Mesothelial cell of epicardium (in vitro differentiated cells): Measurements from ENCODE around the gene PRKN. TPM values are rescaled to one million over a fixed set of nuclear protein-coding genes. Genes with fewer than 3 reads are reported as not detected.

Experiments used
- DNase-seq, 2 experiments: peaks; one replicate each; pipeline ENCODE4 v3.0.0; 2021; ENCODE audit warnings: low spot score in 2 of 2; ENCODE audit not compliant: unreplicated experiment in 2 of 2
- H3K27ac Mint-ChIP-seq: 2 replicates; pipeline ENCODE4 v1.8.0; 2021; ENCODE audit warnings: mixed read lengths
- H3K27me3 Mint-ChIP-seq: 2 replicates; pipeline ENCODE4 v1.8.0; 2021; ENCODE audit warnings: low read depth, mixed read lengths
- H3K36me3 Mint-ChIP-seq: 2 replicates; pipeline ENCODE4 v1.8.0; 2021; ENCODE audit warnings: mixed read lengths
- H3K4me1 Mint-ChIP-seq: 2 replicates; pipeline ENCODE4 v1.8.0; 2021; ENCODE audit warnings: mixed read lengths
- H3K4me3 Mint-ChIP-seq: 2 replicates; pipeline ENCODE4 v1.8.0; 2021; ENCODE audit warnings: mild to moderate bottlenecking, moderate library complexity, mixed read lengths
- H3K9me3 Mint-ChIP-seq: 2 replicates; pipeline ENCODE4 v1.8.0; 2021; ENCODE audit warnings: mixed read lengths
- CTCF ChIP-seq: fragments of 200-600 bp; sonication (generic); IDR thresholded peaks from one replicate; pipeline ENCODE4 v1.5.0; 2021; ENCODE audit warnings: antibody characterized with exemption; ENCODE audit not compliant: unreplicated experiment
- total RNA-seq: library from RNA; stranded (reverse); gene quantifications from 3 replicates; pipeline ENCODE4 v1.2.1, GENCODE V29; 2021

Gene PRKN
- total RNA-seq, 1 donor from 2014 or later: 7.6 TPM

DNA sequence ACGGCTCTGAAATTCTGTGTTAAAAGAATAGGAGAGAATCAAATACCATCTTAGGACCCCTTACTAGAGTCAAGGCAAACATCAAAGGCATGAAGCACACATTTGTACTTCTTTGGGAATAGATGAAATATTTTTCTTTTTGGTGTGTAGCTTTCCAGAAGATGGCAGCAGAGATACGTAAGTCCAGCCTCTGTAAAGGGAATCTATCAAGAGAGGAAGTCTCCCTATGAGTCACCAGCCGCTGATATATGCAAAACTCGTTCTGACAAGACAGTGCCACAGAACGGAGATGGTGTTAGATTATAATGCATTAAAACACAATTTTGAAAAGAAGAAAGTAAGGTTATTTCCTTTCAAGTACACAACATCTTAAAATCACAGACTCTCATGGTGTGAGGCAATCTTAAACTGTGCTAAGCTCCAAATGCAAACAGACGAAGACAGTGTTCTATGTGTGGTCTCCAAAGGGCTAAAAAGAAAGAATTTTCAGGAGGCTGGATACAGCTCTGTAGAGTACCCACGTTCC lies 1333.7 kb downstream of the PRKN start:
- H3K27ac Mint-ChIP-seq: no peak overlapping the region
- DNase-seq: no peak

DNA sequence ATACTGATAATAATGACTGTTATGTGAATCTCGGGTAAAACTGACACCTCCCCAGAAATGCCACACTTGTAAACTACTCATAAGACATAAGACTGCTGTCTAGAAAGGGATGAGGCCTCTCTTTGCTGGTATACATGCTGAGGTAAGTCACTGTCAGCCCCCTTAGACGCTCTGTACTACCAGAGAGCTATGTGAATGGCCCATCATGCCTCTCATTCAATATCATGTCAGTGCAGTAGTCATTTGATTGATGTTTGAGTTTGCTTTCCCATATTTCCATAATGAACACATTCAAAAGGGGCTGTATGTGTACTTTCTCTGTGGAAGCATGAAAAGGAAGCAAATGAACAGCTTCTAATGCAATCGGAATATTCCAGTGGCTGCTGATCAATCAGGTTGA lies 1334.3 kb downstream of the PRKN start:
- no peaks in the 10 kb centered on the region for H3K4me1 Mint-ChIP-seq
- no peak for TF ChIP-seq CTCF
- DNase-seq: no peak
- peaks cover 4% of the 10 kb centered on the region for H3K27me3 Mint-ChIP-seq
- H3K27ac Mint-ChIP-seq: no peak overlapping the region
- peaks cover 3% of the 10 kb centered on the region for H3K9me3 Mint-ChIP-seq
- no peaks in the 10 kb centered on the region for H3K36me3 Mint-ChIP-seq
- no peak overlapping the region for H3K4me3 Mint-ChIP-seq

More for the DNA sequence above, 1333.7 kb downstream of the PRKN start:
- Mint-ChIP-seq H3K27me3 (peaks cover 4% of the 10 kb centered on the region), H3K4me3 (no peak overlapping the region), H3K9me3 (peaks cover 9% of the 10 kb centered on the region), H3K4me1 (no peaks in the 10 kb centered on the region), H3K36me3 (no peaks in the 10 kb centered on the region)
- TF ChIP-seq CTCF: peak; percentile 44

GRCh38 chr6:161389756-161390155 lies 1337.8 kb downstream of the PRKN start:
- Mint-ChIP-seq H3K4me3 (no peak overlapping the region), H3K36me3 (no peaks in the 10 kb centered on the region), H3K4me1 (no peaks in the 10 kb centered on the region), H3K27me3 (no peaks in the 10 kb centered on the region), H3K9me3 (peaks cover 4% of the 10 kb centered on the region), H3K27ac (no peak overlapping the region)
- DNase-seq: no peak
- no peak for TF ChIP-seq CTCF

DNA sequence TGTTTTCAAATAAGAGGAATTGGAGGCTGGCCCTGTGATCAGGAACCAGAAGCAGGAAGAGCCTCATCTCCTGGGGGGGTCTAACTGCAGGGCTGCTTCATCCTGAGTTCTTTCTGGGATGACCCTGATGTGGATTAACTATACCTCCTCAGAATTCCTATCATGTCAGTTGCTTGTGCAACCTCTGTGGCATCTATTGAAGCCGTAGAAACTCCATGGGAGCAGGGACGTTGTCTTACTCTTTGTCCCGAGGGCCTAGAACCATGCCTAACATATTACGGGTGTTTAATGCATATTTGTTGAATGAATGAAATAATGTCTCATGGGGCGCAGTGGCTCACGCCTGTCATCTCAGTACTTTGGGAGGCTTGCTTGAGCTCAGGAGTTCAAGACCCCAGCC lies 1343.6 kb downstream of the PRKN start:
- Mint-ChIP-seq H3K36me3 (no peaks in the 10 kb centered on the region), H3K27ac (no peak overlapping the region), H3K9me3 (peaks cover 4% of the 10 kb centered on the region), H3K4me3 (no peak overlapping the region), H3K27me3 (no peaks in the 10 kb centered on the region), H3K4me1 (peaks cover 1% of the 10 kb centered on the region)
- TF ChIP-seq CTCF: no peak
- no peak for DNase-seq

DNA sequence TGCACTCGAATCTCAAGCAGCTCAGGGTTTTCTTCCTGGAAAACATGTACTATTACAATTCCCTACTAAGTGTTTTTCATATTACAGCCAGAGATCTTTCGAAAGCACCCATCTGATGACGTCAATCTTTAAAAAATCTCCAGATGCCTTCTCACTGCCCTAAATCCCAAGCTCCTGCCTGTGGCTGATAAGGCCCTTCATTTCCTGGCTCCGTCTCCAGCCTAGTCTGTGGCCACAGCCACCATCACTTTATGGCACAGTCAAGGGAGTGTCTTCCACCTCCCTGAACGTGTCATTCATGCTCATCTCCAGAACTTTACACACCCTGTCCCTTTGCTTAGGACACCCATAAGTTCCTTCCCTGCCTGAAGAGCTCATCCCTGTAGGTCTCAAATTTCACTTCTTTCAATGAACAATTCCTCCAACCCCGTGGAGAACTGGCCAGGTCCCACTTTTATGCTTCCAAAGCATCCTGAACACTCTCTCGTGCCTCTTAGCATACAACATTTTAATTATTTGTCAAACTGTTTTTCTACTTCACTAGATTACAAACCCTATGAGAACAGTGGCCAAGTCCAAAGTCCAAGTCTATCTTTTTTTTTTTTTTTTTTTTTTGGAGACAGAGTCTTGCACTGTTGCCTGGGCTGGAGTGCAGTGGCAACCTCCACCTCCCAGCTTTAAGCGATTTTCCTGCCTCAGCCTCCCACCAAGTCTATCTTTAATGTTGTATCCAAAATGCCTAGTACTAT lies 1347.6 kb downstream of the PRKN start:
- Mint-ChIP-seq H3K27me3 (peaks cover 2% of the 10 kb centered on the region), H3K9me3 (no peaks in the 10 kb centered on the region), H3K4me1 (peaks cover 1% of the 10 kb centered on the region), H3K27ac (no peak overlapping the region), H3K4me3 (no peak overlapping the region), H3K36me3 (no peaks in the 10 kb centered on the region)
- no peak for TF ChIP-seq CTCF
- no peak for DNase-seq
